Spleen (tissue), 7 donors: Measurements from ENCODE around the gene CALCOCO1.

Experiments used
- CTCF ChIP-seq, 11 experiments: fragments of 200-600 bp in 7 of 11; fragments of 450-650 bp in 4 of 11; sonication (generic) in 4 of 11; IDR thresholded peaks in 8 of 11; conservative IDR thresholded peaks in 3 of 11; 1 replicate in 7 of 11; 2 replicates in 4 of 11; pipeline versions ENCODE4 v1.4.0 to v1.8.0; 2016 to 2021; ENCODE audit warnings: antibody characterized with exemption in 11 of 11, inconsistent platforms in 4 of 11, mild to moderate bottlenecking in 1 of 11
- POLR2AphosphoS5 ChIP-seq, 3 donors: sonication (generic); formaldehyde crosslinking; IDR thresholded peaks; one replicate each; pipeline ENCODE4 v1.5.1; 2017; ENCODE audit warnings: antibody characterized with exemption in 3 of 3
- donor health status: DM: no; HTN: no; CAD: no; lungs with moderate emphysema.
- donor health status: DM: no; HTN: no; CAD: no.
- donor health status: DM: no; HTN: no; CAD: no.

- no peak for TF ChIP-seq CTCF (IDR thresholded peaks at IDR 0.05 in 8 of 11, conservative IDR thresholded peaks at IDR 0.05 in 3 of 11)
- TF ChIP-seq POLR2AphosphoS5 (IDR thresholded peaks at IDR 0.05) = no peak
Observed at GRCh38 chr12:53703756-53704155, 23.5 kb downstream of the CALCOCO1 start.
